ENCODE results near the gene PARP6. TPM values are rescaled to one million over a fixed set of nuclear protein-coding genes. Genes with fewer than 3 reads are reported as not detected.

Gene PARP6
- polyA plus RNA-seq, 3 donors = 12.9 to 165 (median 13.5) TPM

- DNase-seq = no peak
- Histone ChIP-seq H3K27me3 (ENCODE audit: control insufficient read depth in 2 of 2, insufficient read depth in 2 of 2, low read length in 2 of 2) (no peaks in the 10 kb centered on the region), H3K4me1 (ENCODE audit: control insufficient read depth in 1 of 2, insufficient read depth in 2 of 2, low read length in 2 of 2) (peaks cover 8 to 10% of the 10 kb centered on the region in 2 donors), H3K9ac (ENCODE audit: insufficient read depth, low read length, poor library complexity, severe bottlenecking) (no peak overlapping the region), H3K4me2 (replicated peaks; ENCODE audit: extremely low read depth, low read length, poor library complexity, severe bottlenecking) (no peak overlapping the region), H3K36me3 (replicated peaks in 1 of 2; ENCODE audit: control insufficient read depth in 1 of 2, insufficient read depth in 2 of 2, low read length in 2 of 2) (no peaks in the 10 kb centered on the region), H3K4me3 (replicated peaks in 1 of 3; ENCODE audit: low read depth in 2 of 3, low read length in 3 of 3) (no peak overlapping the region), H4K20me1 (ENCODE audit: insufficient read depth, low read length) (no peaks in the 10 kb centered on the region), H3K9me3 (replicated peaks in 1 of 2; ENCODE audit: control insufficient read depth in 1 of 2, insufficient read depth in 1 of 2, low read length in 2 of 2) (no peaks in the 10 kb centered on the region), H3K27ac (ENCODE audit: low read depth in 1 of 2, low read length in 2 of 2) (no peak overlapping the region), H2AFZ (ENCODE audit: insufficient read depth, low read depth, low read length, poor library complexity, severe bottlenecking) (no peak overlapping the region), H3K79me2 (ENCODE audit: insufficient read depth, low read length) (no peaks in the 10 kb centered on the region)
- TF ChIP-seq, protein P1, sequence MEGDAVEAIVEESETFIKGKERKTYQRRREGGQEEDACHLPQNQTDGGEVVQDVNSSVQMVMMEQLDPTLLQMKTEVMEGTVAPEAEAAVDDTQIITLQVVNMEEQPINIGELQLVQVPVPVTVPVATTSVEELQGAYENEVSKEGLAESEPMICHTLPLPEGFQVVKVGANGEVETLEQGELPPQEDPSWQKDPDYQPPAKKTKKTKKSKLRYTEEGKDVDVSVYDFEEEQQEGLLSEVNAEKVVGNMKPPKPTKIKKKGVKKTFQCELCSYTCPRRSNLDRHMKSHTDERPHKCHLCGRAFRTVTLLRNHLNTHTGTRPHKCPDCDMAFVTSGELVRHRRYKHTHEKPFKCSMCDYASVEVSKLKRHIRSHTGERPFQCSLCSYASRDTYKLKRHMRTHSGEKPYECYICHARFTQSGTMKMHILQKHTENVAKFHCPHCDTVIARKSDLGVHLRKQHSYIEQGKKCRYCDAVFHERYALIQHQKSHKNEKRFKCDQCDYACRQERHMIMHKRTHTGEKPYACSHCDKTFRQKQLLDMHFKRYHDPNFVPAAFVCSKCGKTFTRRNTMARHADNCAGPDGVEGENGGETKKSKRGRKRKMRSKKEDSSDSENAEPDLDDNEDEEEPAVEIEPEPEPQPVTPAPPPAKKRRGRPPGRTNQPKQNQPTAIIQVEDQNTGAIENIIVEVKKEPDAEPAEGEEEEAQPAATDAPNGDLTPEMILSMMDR (IDR thresholded peaks at IDR 0.05) = no peak
- Mint-ChIP-seq H3K27ac (peak overlapping the region in 1 of 7 donors; percentile 11), H3K4me1 (peaks cover 14% of the 10 kb centered on the region), H3K27me3 (ENCODE audit: low read depth in 3 of 3) (peaks cover 0 to 4% (median 2%) of the 10 kb centered on the region in 3 donors), H3K36me3 (no peaks in the 10 kb centered on the region), H3K9me3 (no peaks in the 10 kb centered on the region), H3K4me3 (no peak overlapping the region)
- no CpG with 5 or more reads among the region's 1 CpG for WGBS (ENCODE audit: insufficient coverage)
- intact Hi-C loops (cut with micrococcal nuclease) = no loop called here
Measured at GRCh38 chr15:72302955-72303354, 30.6 kb upstream of the PARP6 start.

DNA sequence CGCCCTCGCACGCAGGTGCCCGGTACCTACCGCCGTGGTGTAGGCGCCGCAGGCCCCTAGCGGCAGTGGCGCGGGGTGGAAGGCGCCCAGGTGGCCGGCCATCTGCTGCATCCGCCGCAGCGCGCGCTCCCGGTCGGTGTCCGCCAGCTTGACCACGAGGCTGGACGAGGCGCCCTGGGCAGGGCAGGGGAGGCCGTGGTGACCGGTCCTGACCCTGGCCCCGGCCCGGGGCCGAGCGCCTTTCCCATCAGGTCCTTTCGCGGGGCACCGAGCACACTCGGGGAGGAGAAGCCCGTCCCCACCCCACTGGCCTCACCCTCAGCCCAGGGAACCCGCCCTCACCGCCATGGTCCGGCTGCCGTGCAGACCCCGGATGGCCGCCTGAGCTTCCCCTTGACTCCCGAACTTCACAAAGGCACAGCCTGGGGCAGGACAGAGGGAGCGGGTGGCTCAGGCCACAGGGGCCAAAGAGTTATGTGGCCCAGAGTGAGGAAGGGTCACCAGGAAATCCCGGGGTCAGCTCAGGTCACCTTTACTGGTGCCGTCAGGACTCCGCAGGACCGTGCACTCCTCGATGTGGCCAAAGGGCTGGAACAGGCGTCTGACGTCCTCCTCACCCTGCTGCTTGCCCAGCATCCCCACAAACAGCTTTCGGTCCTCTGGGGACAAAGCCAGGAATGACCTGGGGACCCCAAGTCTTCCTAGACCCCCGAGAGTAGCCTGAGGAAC is 17.4 kb upstream of the PARP6 start:
- no peaks in the 10 kb centered on the region for H3K4me1 Mint-ChIP-seq
- intact Hi-C loops (cut with micrococcal nuclease) = loop anchor here in 1 of 2 donors (5.0 kb wide), 1 partner anchor 92 kb away; the partner anchor contains the start of gene GRAMD2A
- no peak overlapping the region for H3K27ac Mint-ChIP-seq
- no peaks in the 10 kb centered on the region for H3K36me3 Mint-ChIP-seq
- H3K4me3 Mint-ChIP-seq = no peak overlapping the region
- Histone ChIP-seq H2AFZ (ENCODE audit: insufficient read depth, low read depth, low read length, poor library complexity, severe bottlenecking) (no peak overlapping the region), H3K27ac (ENCODE audit: low read depth in 1 of 2, low read length in 2 of 2) (no peak overlapping the region), H3K36me3 (replicated peaks in 1 of 2; ENCODE audit: control insufficient read depth in 1 of 2, insufficient read depth in 2 of 2, low read length in 2 of 2) (no peaks in the 10 kb centered on the region), H3K4me2 (replicated peaks; ENCODE audit: extremely low read depth, low read length, poor library complexity, severe bottlenecking) (no peak overlapping the region), H3K4me3 (replicated peaks in 1 of 3; ENCODE audit: low read depth in 2 of 3, low read length in 3 of 3) (no peak overlapping the region), H3K79me2 (ENCODE audit: insufficient read depth, low read length) (no peaks in the 10 kb centered on the region), H3K9ac (ENCODE audit: insufficient read depth, low read length, poor library complexity, severe bottlenecking) (no peak overlapping the region), H3K9me3 (replicated peaks in 1 of 2; ENCODE audit: control insufficient read depth in 1 of 2, insufficient read depth in 1 of 2, low read length in 2 of 2) (no peaks in the 10 kb centered on the region), H3K27me3 (ENCODE audit: control insufficient read depth in 2 of 2, insufficient read depth in 2 of 2, low read length in 2 of 2) (no peaks in the 10 kb centered on the region), H4K20me1 (ENCODE audit: insufficient read depth, low read length) (no peaks in the 10 kb centered on the region), H3K4me1 (ENCODE audit: control insufficient read depth in 1 of 2, insufficient read depth in 2 of 2, low read length in 2 of 2) (no peaks in the 10 kb centered on the region)
- WGBS (ENCODE audit: insufficient coverage) = 97% methylated on average over 42 of the region's 52 CpGs
- no peaks in the 10 kb centered on the region for H3K27me3 Mint-ChIP-seq (ENCODE audit: low read depth in 3 of 3)
- TF ChIP-seq, protein P1 (IDR thresholded peaks at IDR 0.05) = no peak
- no peaks in the 10 kb centered on the region for H3K9me3 Mint-ChIP-seq
- no peak for DNase-seq

Data from CD14-positive monocyte (primary cell).